BE2C (cell line): Measurements from ENCODE around the gene CCDC158.
A peak's percentile ranks its signal among the peaks of the same experiment; 100 is the strongest.

Experiments used
- DNase-seq: peaks from one replicate; pipeline ENCODE4 v3.0.0-alpha.2; 2020
- H3K27me3 ChIP-seq: fragments of 250-450 bp; sonication (Bioruptor Pico); 2 replicates; pipeline ENCODE4 v1.5.1; 2020; ENCODE audit warnings: mild to moderate bottlenecking
- H3K36me3 ChIP-seq: fragments of 250-450 bp; sonication (Bioruptor Pico); 2 replicates; pipeline ENCODE4 v1.5.1; 2020; ENCODE audit warnings: mild to moderate bottlenecking
- H3K4me1 ChIP-seq: fragments of 250-450 bp; sonication (Bioruptor Pico); 2 replicates; pipeline ENCODE4 v1.5.1; 2020
- H3K4me3 ChIP-seq: 2 replicates; pipeline ENCODE4 v1.5.1; 2011; ENCODE audit warnings: low read depth, low read length
- H3K9me3 ChIP-seq: fragments of 250-450 bp; sonication (Bioruptor Pico); 2 replicates; pipeline ENCODE4 v1.5.1; 2020
- TF ChIP-seq, protein P1 (sequence below): IDR thresholded peaks from 2 replicates; pipeline ENCODE4 v1.5.1; 2012; ENCODE audit warnings: mild to moderate bottlenecking, low read depth, low read length

CCDC158 gene

DNA sequence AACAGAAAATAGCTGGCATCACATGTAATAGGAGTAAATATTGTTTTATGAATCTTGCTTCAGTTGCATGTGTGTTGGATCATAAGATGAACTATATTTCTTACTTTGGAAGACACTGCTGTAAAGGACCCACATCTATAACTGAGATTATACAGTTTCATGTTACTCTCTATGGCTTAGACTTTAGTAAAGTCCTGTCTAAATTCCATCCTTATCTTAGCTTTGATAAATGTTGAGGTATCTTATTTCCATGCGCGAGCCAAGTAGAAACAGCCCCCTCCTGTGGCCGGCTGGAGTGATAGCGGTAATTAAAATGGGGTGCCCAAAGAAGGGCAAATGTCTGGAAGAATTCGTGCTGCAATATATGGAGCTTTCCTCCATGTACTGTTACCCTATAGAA, 43.0 kb downstream of the CCDC158 start:
- Histone ChIP-seq H3K4me3 (no peak overlapping the region), H3K36me3 (no peaks in the 10 kb centered on the region), H3K9me3 (no peaks in the 10 kb centered on the region), H3K27me3 (no peaks in the 10 kb centered on the region), H3K4me1 (peaks cover 9% of the 10 kb centered on the region)
- TF ChIP-seq, protein P1, sequence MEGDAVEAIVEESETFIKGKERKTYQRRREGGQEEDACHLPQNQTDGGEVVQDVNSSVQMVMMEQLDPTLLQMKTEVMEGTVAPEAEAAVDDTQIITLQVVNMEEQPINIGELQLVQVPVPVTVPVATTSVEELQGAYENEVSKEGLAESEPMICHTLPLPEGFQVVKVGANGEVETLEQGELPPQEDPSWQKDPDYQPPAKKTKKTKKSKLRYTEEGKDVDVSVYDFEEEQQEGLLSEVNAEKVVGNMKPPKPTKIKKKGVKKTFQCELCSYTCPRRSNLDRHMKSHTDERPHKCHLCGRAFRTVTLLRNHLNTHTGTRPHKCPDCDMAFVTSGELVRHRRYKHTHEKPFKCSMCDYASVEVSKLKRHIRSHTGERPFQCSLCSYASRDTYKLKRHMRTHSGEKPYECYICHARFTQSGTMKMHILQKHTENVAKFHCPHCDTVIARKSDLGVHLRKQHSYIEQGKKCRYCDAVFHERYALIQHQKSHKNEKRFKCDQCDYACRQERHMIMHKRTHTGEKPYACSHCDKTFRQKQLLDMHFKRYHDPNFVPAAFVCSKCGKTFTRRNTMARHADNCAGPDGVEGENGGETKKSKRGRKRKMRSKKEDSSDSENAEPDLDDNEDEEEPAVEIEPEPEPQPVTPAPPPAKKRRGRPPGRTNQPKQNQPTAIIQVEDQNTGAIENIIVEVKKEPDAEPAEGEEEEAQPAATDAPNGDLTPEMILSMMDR, result peak; percentile 84
- DNase-seq, result peak; percentile 60

DNA sequence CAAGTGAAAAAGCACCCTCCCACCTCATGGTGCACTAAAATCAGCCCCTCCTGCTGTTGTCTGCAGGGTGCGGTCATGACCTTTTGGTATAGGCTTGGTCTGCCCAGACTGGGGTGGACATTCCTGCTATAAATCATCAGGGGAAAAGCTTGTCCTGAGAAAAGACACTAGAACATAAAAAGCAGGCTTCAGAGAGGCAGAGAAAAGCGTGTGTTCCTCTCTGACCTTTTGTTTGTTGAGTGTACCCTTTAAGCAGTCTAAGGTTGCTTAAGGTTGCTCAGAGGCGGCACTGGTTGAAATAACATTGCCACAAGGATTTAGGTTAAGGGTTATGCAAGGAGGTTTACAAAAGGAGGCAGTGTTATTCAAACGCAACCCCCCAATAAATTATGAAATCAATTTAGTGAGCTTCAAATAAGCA, 43.5 kb downstream of the CCDC158 start:
- no peak for DNase-seq
- Histone ChIP-seq H3K4me1 (peaks cover 9% of the 10 kb centered on the region), H3K9me3 (no peaks in the 10 kb centered on the region), H3K27me3 (no peaks in the 10 kb centered on the region), H3K4me3 (no peak overlapping the region), H3K36me3 (no peaks in the 10 kb centered on the region)
- TF ChIP-seq, protein P1, result no peak

DNA sequence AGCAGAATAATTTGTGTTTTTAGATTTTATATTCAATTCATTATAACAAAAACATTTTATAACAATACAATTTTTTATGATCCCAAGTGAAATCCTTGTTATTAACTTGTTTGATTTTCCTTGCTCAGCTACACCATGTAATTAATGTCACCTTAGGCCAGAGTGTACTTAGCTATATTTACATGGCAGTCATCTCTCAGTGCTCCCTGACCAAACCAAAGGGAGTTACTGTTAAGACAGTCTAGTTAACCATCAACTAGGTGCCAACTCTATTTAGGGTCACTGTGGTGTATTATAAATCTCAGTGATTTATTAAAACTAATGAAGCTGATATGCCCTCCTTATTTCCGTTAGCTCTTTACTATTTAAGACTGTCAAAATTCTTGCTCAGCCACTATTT, 44.4 kb downstream of the CCDC158 start:
- Histone ChIP-seq H3K27me3 (no peaks in the 10 kb centered on the region), H3K4me1 (peaks cover 9% of the 10 kb centered on the region), H3K9me3 (no peaks in the 10 kb centered on the region), H3K4me3 (no peak overlapping the region), H3K36me3 (no peaks in the 10 kb centered on the region)
- TF ChIP-seq, protein P1, result no peak
- no peak for DNase-seq

DNA sequence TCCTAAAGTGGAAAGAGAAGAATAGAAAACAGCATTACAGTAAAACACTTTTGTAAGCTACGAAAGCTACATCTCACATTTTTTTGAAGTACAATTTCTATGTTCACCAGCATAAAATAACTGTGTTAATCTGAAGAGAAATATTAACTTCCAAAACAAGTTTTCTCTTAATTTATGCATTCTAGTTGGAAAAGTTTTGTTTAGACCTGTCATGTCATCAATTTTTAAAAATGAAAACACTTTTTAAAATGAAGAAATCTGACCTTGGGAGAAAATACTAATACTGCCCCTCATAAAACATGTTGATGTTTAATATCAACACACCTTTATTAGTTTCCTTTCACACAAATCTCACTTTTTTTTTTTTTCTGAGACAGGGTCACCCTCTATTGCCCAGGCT, 45.2 kb downstream of the CCDC158 start:
- no peaks in the 10 kb centered on the region for H3K36me3 ChIP-seq
- peaks cover 9% of the 10 kb centered on the region for H3K4me1 ChIP-seq
- H3K4me3 ChIP-seq, result no peak overlapping the region
- TF ChIP-seq, protein P1, result no peak
- no peaks in the 10 kb centered on the region for H3K27me3 ChIP-seq
- H3K9me3 ChIP-seq, result no peaks in the 10 kb centered on the region
- DNase-seq, result no peak

DNA sequence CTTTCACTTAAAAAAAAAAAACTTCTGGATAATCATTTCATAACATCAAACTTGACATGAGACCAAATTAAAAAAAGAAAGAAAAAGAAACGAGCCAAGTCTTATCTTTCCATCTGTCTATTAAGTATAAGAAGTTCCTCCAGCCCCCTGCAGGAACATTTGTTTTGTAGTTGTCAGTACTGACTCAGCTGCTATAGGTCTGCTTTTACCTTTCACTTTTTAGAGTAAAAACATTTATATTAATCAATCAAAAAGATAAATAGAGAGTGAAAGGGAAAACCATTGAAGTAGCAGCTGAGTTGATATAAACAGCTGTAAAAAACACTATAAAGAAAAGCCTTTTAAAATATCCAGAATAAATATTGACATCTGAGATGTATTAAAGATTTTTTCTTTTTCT, 46.1 kb downstream of the CCDC158 start:
- Histone ChIP-seq H3K4me1 (peaks cover 9% of the 10 kb centered on the region), H3K9me3 (no peaks in the 10 kb centered on the region), H3K4me3 (no peak overlapping the region), H3K27me3 (no peaks in the 10 kb centered on the region), H3K36me3 (no peaks in the 10 kb centered on the region)
- no peak for DNase-seq
- TF ChIP-seq, protein P1, result no peak

DNA sequence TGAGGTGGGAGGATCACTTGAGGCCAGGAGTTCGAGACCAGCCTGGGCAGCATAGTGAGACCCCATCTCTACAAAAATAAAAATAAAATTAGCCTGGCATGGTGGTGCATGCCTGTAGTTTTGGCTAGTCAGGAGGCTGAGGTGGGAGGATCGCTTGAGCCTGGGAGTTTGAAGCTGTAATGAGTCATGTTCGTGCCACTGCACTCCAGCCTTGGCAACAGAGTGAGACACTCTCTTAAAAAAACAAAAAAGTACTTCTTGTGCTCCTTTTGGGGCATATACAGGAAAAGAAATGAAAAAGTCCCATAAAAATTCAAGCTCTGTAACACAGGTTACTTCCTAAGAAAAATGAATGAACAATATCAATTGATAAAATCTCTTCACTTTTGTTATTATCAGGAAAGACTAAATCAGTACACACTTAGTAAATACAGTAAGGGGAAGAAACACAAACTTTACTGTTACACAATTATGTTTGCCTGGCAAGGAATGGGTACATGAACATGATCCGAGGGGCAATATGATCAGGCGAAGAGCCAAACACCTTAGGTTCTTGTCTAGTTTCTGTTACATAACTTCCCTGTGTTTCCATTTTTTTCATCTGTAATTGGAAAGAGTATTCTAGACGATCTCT, 46.9 kb downstream of the CCDC158 start:
- TF ChIP-seq, protein P1, result no peak
- no peak for DNase-seq
- Histone ChIP-seq H3K4me3 (no peak overlapping the region), H3K9me3 (no peaks in the 10 kb centered on the region), H3K27me3 (no peaks in the 10 kb centered on the region), H3K4me1 (peaks cover 9% of the 10 kb centered on the region), H3K36me3 (no peaks in the 10 kb centered on the region)
